IPS-NIHi7 (cell line): Measurements from ENCODE around the gene MAPK8IP2.
"Not testable (repeated sequence)": the region's sequence is repeated elsewhere in the genome, so short reads cannot be mapped to it uniquely, and the experiment has no call there.

ENCODE experiments used
- DNase-seq: peaks from one replicate; pipeline ENCODE4 v3.0.0; 2012; ENCODE audit warnings: mixed read lengths; ENCODE audit errors: extremely low spot score

MAPK8IP2 gene

GRCh38 chr22:50599816-50600455 lies 657 bp upstream of the MAPK8IP2 start:
- peak; percentile 96 for DNase-seq

GRCh38 chr22:50600967-50601668 lies 525 bp downstream of the MAPK8IP2 start:
- DNase-seq = no peak

GRCh38 chr22:50601669-50602337 lies 1.2 kb downstream of the MAPK8IP2 start:
- no peak for DNase-seq

- no peak for DNase-seq
Observed at GRCh38 chr22:50602338-50602700, 1.7 kb downstream of the MAPK8IP2 start.

- no peak for DNase-seq
Observed at GRCh38 chr22:50603511-50604255, 3.1 kb downstream of the MAPK8IP2 start.

GRCh38 chr22:50604256-50605001 lies 3.8 kb downstream of the MAPK8IP2 start:
- no peak for DNase-seq

GRCh38 chr22:50605002-50605612 lies 4.5 kb downstream of the MAPK8IP2 start:
- no peak for DNase-seq

- no peak for DNase-seq
Observed at GRCh38 chr22:50605613-50606074, 5.1 kb downstream of the MAPK8IP2 start.

- DNase-seq = no peak
Observed at GRCh38 chr22:50606165-50606945, 5.8 kb downstream of the MAPK8IP2 start.

- DNase-seq = no peak
Observed at GRCh38 chr22:50606946-50607658, 6.5 kb downstream of the MAPK8IP2 start.

GRCh38 chr22:50607659-50608020 lies 7.0 kb downstream of the MAPK8IP2 start:
- no peak for DNase-seq

- DNase-seq = not testable (repeated sequence)
Observed at GRCh38 chr22:50608058-50608840, 7.7 kb downstream of the MAPK8IP2 start.

- DNase-seq = no peak
Observed at GRCh38 chr22:50608996-50609395, 8.4 kb downstream of the MAPK8IP2 start.

- no peak for DNase-seq
Observed at GRCh38 chr22:50609599-50609998, 9.0 kb downstream of the MAPK8IP2 start.

- DNase-seq = no peak
Observed at GRCh38 chr22:50610041-50610451, 9.5 kb downstream of the MAPK8IP2 start.

GRCh38 chr22:50610581-50610980 lies 10.0 kb downstream of the MAPK8IP2 start:
- DNase-seq = peak; percentile 5

- no peak for DNase-seq
Observed at GRCh38 chr22:50611341-50612060, 10.9 kb downstream of the MAPK8IP2 start.

- no peak for DNase-seq
Observed at GRCh38 chr22:50612168-50612527, 11.6 kb downstream of the MAPK8IP2 start.
